ENCODE data around the gene PXYLP1.

The PXYLP1 gene

DNA sequence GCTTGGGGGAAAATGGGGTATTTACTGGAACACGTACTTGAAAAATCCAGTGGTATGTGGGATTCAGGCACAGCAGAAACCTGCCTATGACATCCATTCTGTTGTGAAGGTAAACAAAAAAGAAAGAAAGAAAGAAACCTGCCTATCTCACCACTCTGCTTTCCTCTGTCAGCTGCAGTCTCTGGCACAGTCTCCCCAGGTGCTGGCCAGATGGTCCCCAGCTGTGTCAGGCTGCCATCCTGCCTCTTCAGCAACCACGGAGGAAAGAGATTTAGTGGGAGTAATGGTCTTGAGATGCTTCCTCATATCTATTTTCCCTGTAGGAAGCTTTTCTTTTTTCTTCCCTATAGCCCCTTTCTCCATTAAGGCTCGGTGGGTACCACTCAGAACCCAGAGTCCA lies 2.5 kb upstream of the PXYLP1 start:
- DNase-seq, result no peak

GRCh38 chr3:141230293-141230692 lies 1.3 kb upstream of the PXYLP1 start:
- DNase-seq, result no peak

DNA sequence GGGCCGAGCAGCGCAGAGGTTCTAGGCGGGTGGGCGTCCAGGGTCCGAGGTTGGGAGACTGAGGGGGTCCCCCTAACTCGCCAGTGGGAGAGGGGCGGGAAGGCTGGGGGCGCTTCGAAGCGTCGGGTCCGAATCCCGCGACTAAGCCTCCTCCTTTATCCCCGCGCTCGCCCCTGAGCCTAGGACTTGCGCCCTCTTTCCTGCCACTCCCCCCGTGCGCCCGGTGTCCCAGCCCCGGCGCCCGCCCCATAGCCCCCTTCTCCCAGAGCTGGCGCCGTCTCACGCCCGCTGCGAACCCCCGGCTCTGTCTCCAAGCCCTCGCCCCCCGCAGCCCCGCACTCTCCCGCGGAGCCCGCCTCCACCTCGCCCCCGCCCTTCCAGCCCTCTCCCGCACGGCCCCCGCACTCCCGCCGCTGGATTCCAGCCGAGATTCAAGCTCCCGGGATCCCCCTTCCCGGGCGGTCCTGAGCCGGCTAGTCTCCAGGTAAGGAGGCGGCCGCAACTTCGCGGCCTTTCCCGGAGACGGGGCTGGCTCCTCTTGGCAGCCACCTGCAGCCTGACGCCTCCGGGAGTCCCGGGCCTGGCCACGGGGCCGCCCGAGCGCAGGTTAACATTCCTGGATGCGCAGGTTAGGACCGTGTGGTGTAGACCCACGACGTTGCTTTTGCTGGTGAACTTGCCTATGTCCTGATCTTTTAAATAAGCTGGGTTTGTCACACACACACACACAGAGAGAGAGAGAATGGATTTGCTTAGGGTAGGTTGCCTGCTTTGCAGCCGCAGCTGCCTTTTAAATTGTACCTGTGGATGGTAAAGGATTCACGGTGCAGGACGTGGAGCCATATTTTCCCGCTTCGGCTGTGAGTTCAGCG lies 563 bp downstream of the PXYLP1 start:
- DNase-seq, result no peak

GRCh38 chr3:141233457-141234161 lies 2.0 kb downstream of the PXYLP1 start:
- no peak for DNase-seq

DNA sequence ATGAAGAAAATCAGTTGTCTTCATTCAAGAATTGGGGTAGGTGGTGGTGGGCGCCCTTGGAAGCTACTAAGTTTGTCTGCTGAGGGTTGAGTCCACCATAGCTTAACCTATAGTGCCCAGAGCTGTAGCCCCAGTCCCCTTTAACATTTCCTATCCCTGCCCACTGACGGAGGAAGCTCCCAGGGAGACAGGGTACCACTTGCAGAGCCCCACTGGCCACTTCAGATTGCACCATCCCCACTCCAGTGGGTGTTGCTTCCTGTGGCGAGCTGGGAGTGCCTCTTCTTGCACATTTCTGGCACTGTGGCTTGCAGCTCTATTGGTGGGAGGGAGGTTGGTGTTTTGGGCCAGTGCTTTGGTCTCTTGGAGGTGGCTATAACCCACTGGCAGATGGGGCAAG lies 2.7 kb downstream of the PXYLP1 start:
- DNase-seq, result no peak

DNA sequence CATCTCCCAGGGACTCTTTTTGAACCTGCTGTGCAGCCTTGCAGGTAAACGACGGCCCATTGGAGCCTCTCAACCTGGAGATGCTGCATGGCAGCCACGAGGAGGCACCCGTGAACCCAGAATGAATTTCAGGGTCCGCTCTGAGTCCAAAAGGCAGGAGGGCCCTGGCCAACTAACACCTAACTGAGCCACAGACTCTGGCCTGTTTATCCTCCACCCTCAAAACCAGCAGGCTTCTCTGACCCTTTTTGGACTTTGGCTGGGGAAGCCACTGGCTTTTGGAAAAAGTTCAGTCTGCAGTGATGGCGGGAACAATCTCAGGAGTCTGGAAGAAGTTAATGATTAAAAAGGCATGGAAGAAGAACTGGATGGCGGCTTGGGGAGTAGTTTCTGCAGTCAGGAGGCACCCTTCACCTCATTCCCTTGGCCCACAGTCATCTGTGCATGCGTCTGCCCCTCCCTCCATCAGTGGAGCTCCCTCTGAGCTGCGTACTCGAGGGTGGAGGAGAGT lies 4.1 kb downstream of the PXYLP1 start:
- DNase-seq, result no peak

DNA sequence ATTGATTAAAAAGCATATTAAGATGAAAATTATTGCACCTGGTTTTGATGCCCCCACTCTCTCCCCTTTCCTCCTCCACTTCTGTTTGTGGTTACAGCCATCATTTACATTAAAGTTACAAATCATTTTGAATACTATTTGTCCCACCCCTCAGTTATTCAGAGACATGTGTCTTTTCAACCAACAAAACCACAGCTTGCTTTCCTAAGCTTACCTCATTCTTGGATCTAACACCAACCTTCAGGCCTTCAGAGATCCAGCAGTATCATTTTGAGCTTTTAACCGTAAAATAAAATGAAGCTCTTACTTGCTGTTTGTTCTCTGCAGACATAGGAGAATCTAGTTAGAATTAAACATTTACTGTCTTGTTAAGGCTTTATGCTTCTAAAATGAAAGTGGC lies 4.7 kb downstream of the PXYLP1 start:
- no peak for DNase-seq

DNA sequence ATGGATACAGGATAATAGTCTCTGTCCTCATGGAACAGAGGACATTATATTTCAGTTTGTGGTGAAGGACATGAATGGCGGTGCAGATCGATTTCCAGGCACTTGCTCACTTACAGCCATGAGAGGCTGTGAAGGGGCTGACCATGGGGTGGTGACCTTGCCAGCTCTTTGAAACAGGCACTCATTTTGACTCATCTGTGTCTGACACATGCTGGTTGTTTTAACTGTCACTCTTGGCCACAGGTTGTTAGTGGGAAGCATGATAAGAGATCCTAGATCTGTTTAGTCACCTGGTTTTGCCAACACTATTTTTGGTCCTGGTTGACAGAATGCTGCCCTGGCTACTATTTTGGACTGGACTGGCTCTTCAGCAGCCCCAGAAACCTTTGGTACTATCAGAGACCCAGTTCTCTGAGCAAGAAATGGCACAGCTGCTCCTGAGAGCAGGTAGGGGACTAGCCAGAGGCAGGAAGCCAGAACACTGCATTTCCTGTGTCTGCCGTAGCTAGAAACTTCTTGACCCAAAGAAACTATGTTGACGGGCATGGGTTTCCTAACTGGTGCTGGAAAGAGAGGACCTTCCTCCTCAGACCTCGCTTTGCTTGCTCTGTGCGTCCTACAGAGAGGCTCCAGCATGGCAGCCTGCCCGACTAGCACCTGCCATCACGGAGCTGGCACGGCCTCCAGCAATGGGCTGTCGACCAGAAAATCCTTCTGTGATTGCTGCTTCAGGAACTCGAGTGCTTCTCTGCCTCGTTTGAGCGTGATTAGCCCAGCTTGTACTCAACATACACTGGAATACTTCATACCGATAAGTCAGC lies 6.3 kb downstream of the PXYLP1 start:
- DNase-seq, result no peak

DNA sequence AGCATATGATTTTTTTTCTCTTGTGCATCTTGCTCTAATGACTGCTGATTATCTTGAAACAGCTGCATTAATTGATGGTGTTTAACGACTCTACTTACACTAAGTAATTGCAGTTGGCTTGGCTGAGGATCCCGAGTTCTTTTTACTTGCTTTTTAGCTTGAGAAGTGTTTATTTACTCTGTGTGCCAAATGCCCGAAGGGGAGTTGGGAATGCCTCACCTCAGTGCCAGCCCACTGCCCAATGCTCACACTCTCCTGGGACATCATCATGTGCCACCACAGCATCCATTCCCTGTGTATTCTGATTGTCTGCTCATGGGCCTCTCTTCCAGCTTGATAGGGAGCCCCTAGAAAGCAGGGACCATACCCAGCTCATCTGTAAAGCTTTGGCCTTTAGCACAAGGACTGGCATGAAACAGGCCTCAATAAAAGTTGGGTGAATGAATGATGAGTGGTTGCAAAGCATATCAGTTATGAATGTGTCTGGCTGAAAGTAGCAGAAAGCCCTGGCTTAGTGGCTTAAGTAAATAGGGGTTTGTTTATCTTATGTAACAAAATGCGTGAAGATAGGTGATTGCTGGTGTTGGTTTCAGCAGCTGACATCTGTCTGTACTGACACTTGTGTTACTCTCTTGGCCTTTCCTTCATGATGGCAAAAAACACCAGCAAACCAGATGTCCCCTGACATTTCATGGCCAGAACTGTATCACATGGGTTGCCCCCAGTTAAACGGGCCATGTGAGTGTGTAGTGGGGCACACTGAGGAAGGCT lies 8.1 kb downstream of the PXYLP1 start:
- no peak for DNase-seq

DNA sequence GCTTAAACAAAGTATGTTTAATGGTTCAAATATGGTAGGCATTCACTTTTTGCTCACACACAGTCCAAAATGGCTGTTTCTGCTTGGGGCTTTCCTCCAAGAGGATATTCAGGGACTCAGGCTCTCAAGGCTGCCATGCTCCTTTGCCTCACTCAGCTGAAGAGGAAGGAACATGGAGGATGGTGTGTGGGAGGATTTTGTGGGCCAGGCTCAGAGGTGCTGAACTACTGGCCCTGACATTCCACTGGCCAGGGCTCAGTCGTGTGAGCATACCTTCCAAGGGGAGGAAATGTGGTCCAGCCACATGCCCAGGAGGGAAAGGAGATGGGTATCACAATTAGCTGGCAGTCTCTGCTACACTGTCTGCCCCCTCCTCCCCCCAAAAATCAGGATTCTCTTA lies 8.7 kb downstream of the PXYLP1 start:
- DNase-seq, result no peak

DNA sequence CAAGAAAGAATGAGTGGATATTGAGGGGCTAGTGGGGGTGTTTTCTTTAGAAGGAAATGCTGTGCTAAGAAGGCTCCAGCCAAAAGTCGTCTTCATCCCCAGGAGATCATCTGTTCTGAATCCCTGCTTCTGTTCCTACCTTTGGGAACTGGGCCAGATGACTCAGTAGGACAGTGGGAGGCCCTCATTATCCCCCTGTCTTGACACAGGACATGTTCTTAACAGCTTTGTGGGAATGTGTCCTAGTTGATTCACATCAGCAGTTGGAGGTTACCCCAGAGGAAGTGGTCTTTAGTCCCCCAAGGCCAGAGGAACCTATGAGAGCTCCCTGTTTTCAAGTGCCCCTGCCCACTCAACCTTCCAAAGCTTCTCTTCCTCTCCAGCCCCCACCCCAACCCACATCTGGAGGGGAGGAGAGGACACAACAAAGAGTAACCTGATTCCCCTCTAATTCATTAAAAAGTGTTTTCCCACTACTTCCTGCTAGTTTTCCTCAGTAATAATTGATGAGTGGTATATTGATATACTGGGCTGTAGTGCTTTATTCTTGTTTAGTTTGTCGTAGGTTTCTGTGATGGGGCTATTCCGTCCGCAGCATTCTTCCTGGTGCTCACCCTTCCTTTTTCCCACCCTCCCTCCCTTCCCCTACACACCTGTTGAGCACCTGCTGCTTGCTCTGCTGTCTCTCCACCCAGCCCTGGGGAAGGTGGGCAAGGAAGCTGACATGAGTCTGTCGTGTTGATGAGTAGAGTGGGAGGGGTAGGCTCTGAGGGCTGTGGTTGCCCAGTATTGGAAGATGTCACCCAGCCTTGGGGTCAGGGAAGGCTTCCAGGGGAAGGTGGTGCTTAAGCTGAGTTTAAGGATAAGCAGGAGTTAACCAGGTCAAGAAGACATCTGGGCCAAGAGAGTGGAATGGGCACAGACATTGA lies 9.3 kb downstream of the PXYLP1 start:
- DNase-seq, result no peak

DNA sequence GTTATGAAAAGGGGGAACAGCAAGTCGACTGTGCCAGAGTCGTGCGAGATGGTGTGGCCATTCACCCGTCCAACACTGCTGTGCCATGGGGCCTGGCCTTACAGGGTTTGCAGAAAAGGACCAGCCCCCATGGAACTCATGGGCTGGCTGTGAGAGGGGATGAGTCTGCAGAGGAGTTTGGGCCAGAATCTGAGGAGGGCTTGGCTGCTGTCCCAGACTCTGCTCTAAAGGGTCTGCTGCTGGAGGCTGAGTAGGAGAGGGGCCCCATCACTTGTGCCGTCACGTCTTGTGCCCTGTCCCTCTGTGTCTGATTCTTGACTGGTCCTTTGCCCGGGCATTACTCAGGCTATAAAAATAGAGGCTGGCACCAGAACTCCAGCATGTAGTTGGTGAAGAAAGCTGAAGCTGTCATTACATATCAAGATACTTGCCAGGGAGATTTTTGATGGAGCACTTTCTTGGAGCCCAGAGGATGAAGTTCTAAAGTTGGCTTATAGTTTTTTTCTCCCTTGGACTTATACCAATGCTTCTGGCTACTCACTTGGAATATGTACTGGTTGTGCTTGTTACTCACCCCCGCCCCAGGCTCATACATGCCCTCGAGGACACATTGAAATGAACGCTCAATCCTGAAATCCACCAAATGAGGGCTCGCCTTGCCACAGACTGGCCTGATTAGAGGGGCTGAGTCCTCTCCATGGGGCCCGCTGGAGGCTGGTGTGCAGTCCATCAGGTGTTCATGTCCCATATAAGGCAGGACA lies 10.2 kb downstream of the PXYLP1 start:
- no peak for DNase-seq

- DNase-seq, result no peak
Observed at GRCh38 chr3:141242377-141243092, 10.9 kb downstream of the PXYLP1 start.

- no peak for DNase-seq
Observed at GRCh38 chr3:141243271-141243707, 11.7 kb downstream of the PXYLP1 start.

DNA sequence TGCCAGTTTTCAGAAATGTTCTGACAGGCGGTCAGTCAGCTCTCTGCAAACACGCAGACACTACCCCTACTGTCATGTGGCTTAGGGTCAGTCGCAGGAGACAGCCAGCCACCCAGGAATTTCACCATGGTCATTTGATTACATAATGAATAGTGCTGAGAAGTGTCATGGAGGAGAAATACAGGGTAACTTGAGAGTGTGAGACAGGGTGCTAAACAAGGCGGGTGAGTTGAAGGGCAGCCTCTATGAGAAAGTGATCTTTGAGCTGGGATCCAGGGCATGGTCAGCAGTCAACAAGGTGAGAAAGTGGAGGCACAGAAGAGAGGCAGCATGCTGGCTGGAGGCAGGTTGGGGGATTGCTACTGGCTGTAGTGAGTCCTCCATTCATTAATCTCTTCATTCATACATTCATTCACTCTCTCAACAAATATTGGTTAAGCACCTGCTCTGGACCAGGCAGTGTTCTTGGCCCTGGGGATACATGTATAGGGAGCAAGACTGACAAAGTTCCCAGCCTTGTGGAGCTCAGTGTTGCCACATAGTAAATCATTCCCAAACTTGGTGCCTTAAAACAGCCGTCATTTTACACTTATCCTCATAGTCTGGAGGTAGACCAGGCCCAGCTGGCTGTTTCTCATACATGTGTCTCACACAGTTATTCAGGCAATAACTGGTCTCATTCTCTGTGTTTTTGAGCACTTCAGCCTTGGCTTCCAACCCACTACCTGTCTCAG lies 14.8 kb downstream of the PXYLP1 start:
- DNase-seq, result no peak

DNA sequence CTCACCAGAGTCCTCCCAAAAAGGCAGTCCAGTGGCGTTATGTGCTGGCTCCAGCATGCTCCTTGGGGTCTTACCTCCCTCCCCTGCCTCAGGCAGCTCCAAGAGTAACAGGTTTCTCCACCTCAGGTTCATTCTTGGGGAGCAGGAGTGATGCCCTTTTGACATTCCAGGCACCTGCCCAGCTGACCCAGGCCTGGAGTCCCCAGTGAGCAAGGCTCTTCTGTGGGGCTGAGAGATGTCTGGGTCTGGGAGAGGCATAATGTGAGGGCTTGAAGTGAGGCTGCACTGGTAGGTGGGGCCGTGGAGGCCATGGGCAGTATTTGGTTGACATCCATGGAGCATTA lies 15.3 kb downstream of the PXYLP1 start:
- DNase-seq, result no peak

DNA sequence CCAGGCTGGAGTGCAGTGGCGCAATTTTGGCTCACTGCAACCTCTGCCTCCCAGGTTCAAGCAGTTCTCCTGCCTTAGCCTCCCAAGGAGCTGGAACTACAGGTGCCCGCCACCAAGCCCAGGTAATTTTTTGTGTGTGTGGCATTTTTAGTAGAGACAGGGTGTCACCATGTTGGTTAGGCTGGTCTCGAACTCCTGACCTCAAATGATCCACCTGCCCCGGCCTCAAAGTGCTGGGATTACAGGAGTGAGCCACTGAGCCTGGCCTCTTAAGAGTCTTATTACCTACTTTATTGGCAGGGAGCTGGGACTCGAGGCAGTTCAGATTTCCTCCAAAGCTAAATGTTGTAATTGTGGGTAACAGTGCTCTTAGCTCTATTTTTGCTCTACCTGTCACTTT lies 16.4 kb downstream of the PXYLP1 start:
- no peak for DNase-seq

GRCh38 chr3:141249041-141249440 lies 17.4 kb downstream of the PXYLP1 start:
- DNase-seq, result no peak

- no peak for DNase-seq
Observed at GRCh38 chr3:141250342-141250741, 18.7 kb downstream of the PXYLP1 start.
